Measurements from ENCODE around the gene PRMT2. TPM values are rescaled to one million over a fixed set of nuclear protein-coding genes. Genes with fewer than 3 reads are reported as not detected.

PRMT2 gene
- total and polyA plus RNA-seq, 2 donors, result 83.9 to 98.8 TPM

DNA sequence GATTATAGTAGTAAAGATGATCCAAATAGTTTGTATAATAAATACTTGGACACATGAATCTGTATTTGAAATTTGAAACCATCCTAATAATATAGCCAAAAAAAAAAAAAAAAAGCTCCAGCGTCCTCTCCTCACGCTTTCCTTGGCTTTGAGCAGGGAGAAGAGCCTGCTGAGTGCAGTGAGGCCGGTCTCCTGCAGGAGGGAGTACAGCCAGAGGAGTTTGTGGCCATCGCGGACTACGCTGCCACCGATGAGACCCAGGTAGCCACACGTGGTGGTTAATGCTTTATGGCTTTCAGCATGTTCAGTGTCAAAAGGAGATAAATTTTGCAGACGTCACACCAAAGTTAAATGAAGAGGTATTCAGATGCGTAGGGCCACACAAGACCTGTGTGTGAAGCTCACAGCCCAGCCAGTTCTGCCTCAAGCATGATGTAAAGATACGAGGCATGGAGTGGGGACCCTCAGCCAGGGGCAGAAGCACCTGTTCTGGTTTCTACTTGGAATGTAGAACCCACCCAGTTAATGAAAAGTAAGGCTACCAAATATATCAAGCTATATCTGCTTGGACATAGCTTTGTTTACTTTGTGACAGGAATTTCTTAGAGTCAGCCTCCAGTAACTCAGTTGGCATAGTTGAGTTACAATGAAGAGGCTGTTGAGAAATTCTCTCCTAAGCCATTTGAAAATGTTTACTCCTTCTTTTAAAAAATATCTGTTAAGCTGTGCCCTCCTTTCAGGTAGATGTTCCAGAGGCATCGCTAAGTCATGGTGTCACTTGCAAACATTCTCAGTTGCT lies 8.1 kb downstream of the PRMT2 start:
- WGBS, result 81% methylated on average over 12 of the region's 12 CpGs

DNA sequence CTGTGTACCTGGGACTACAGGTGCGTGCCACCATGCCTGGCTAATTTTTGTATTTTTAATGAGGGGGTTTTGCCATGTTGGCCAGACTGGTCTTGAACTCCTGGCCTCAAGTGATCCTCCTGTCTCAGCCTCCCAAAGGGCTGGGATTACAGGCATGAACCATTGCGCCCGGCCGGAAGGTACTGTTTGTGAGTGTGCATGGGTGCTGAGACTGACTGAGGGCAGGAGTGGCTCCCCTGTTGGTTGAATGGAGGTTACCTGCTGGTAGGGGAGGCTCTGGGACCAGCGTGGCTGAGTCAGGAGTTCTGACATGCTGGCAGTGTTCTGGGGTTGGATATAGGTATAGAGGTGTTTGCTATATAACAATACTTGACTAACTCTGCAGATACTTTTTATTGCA lies 10.4 kb downstream of the PRMT2 start:
- Histone ChIP-seq H3K36me3 (ENCODE audit: control insufficient read depth in 2 of 2, insufficient read depth in 2 of 2, low read length in 1 of 2) (peaks cover 63 to 78% of the 10 kb centered on the region in 2 donors), H3K9me3 (ENCODE audit: control insufficient read depth in 2 of 2, insufficient read depth in 1 of 2, low read length in 1 of 2) (no peaks in the 10 kb centered on the region), H3K27ac (ENCODE audit: low read depth in 1 of 2, low read length in 1 of 2) (no peak overlapping the region), H3K27me3 (ENCODE audit: control insufficient read depth in 2 of 2, insufficient read depth in 1 of 2, low read length in 1 of 2) (no peaks in the 10 kb centered on the region), H3K4me1 (ENCODE audit: control insufficient read depth in 2 of 2, insufficient read depth in 2 of 2, low read length in 2 of 2) (no peaks in the 10 kb centered on the region), H3K4me3 (ENCODE audit: low read length in 2 of 2) (no peak overlapping the region)
- no peak for DNase-seq (ENCODE audit: low read depth in 6 of 9, low spot score in 9 of 9)
- WGBS, result 99% methylated on average over 5 of the region's 5 CpGs

More for the DNA sequence above, 8.1 kb downstream of the PRMT2 start:
- Histone ChIP-seq H3K4me3 (ENCODE audit: low read length in 2 of 2) (no peak overlapping the region), H3K9me3 (ENCODE audit: control insufficient read depth in 2 of 2, insufficient read depth in 1 of 2, low read length in 1 of 2) (no peaks in the 10 kb centered on the region), H3K4me1 (ENCODE audit: control insufficient read depth in 2 of 2, insufficient read depth in 2 of 2, low read length in 2 of 2) (no peaks in the 10 kb centered on the region), H3K27me3 (ENCODE audit: control insufficient read depth in 2 of 2, insufficient read depth in 1 of 2, low read length in 1 of 2) (no peaks in the 10 kb centered on the region), H3K36me3 (ENCODE audit: control insufficient read depth in 2 of 2, insufficient read depth in 2 of 2, low read length in 1 of 2) (peaks cover 48 to 55% of the 10 kb centered on the region in 2 donors), H3K27ac (ENCODE audit: low read depth in 1 of 2, low read length in 1 of 2) (no peak overlapping the region)
- DNase-seq (ENCODE audit: low read depth in 6 of 9, low spot score in 9 of 9), result no peak

DNA sequence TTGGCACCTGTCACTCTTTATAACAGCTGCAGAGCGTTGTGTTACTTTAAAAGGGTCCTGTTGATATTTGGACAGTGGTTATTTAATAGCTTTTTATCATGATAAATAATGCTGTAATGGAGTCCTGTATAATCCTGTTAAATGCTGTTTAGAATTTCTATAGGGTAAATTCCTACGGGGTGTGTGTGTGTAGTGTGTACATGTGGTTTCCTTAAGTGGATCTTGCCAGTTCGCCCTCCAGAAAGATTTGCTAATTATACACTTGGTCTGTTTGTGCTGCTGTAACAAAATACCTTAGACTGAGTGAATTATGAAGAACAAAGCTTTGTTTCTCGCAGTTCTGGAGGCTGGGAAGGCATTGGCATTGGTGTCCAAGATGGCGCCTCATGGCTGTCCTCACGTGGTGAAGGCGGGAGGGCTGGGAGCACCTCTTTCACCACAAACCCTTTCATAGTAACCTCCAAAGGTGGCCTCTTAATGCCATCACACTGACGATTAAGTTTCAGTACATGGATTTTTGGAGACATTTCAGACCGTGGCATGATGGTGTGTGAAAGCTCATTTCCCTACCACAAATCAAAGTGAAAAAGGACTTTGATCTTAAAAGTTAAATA lies 11.2 kb downstream of the PRMT2 start:
- Histone ChIP-seq H3K27me3 (ENCODE audit: control insufficient read depth in 2 of 2, insufficient read depth in 1 of 2, low read length in 1 of 2) (no peaks in the 10 kb centered on the region), H3K36me3 (ENCODE audit: control insufficient read depth in 2 of 2, insufficient read depth in 2 of 2, low read length in 1 of 2) (peaks cover 56 to 76% of the 10 kb centered on the region in 2 donors), H3K9me3 (ENCODE audit: control insufficient read depth in 2 of 2, insufficient read depth in 1 of 2, low read length in 1 of 2) (no peaks in the 10 kb centered on the region), H3K27ac (ENCODE audit: low read depth in 1 of 2, low read length in 1 of 2) (no peak overlapping the region), H3K4me3 (ENCODE audit: low read length in 2 of 2) (no peak overlapping the region), H3K4me1 (ENCODE audit: control insufficient read depth in 2 of 2, insufficient read depth in 2 of 2, low read length in 2 of 2) (no peaks in the 10 kb centered on the region)
- no peak for DNase-seq (ENCODE audit: low read depth in 6 of 9, low spot score in 9 of 9)
- 95% methylated on average over 9 of the region's 9 CpGs for WGBS

DNA sequence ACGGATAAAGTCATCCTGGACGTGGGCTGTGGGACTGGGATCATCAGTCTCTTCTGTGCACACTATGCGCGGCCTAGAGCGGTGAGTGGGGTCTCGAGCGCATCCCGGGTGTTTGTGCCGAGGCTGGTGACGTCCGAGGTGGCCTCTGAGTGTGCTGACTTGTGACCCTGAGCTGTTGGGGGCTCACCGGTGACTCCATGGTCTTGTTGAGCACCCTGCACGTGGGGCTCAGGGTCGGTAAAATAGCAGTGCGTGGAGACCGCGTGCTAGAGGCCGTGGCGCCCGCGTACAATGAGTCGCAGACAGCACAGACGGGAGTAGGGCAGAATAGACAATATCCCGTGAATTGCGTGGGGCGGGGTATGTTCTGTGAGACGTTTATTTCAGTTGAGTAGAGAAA lies 13.1 kb downstream of the PRMT2 start:
- Histone ChIP-seq H3K9me3 (ENCODE audit: control insufficient read depth in 2 of 2, insufficient read depth in 1 of 2, low read length in 1 of 2) (no peaks in the 10 kb centered on the region), H3K4me1 (ENCODE audit: control insufficient read depth in 2 of 2, insufficient read depth in 2 of 2, low read length in 2 of 2) (no peaks in the 10 kb centered on the region), H3K4me3 (ENCODE audit: low read length in 2 of 2) (no peak overlapping the region), H3K27me3 (ENCODE audit: control insufficient read depth in 2 of 2, insufficient read depth in 1 of 2, low read length in 1 of 2) (no peaks in the 10 kb centered on the region), H3K27ac (ENCODE audit: low read depth in 1 of 2, low read length in 1 of 2) (no peak overlapping the region), H3K36me3 (ENCODE audit: control insufficient read depth in 2 of 2, insufficient read depth in 2 of 2, low read length in 1 of 2) (peaks cover 53 to 85% of the 10 kb centered on the region in 2 donors)
- no peak for DNase-seq (ENCODE audit: low read depth in 6 of 9, low spot score in 9 of 9)
- WGBS, result 98% methylated on average over 27 of the region's 27 CpGs

DNA sequence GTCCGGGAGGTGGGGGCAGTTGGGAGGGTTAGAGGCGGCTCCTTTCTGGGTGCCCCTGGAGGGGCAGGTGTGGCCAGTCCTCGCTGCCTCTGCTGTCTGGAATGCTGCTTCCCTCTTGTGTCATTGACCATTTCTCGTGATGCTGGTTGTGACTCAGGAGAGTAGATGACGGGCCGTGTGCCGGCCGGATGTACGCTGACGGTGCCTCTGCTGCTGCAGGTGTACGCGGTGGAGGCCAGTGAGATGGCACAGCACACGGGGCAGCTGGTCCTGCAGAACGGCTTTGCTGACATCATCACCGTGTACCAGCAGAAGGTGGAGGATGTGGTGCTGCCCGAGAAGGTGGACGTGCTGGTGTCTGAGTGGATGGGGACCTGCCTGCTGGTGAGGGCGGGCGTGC lies 13.9 kb downstream of the PRMT2 start:
- H3K36me3 ChIP-seq (ENCODE audit: control insufficient read depth in 2 of 2, insufficient read depth in 2 of 2, low read length in 1 of 2), result peaks cover 49 to 83% of the 10 kb centered on the region in 2 donors
- WGBS, result 99% methylated on average over 19 of the region's 19 CpGs
- H3K9me3 ChIP-seq (ENCODE audit: control insufficient read depth in 2 of 2, insufficient read depth in 1 of 2, low read length in 1 of 2), result no peaks in the 10 kb centered on the region
- H3K4me3 ChIP-seq (ENCODE audit: low read length in 2 of 2), result no peak overlapping the region
- no peaks in the 10 kb centered on the region for H3K27me3 ChIP-seq (ENCODE audit: control insufficient read depth in 2 of 2, insufficient read depth in 1 of 2, low read length in 1 of 2)
- H3K4me1 ChIP-seq (ENCODE audit: control insufficient read depth in 2 of 2, insufficient read depth in 2 of 2, low read length in 2 of 2), result no peaks in the 10 kb centered on the region
- no peak overlapping the region for H3K27ac ChIP-seq (ENCODE audit: low read depth in 1 of 2, low read length in 1 of 2)
- DNase-seq (ENCODE audit: low read depth in 6 of 9, low spot score in 9 of 9), result no peak

DNA sequence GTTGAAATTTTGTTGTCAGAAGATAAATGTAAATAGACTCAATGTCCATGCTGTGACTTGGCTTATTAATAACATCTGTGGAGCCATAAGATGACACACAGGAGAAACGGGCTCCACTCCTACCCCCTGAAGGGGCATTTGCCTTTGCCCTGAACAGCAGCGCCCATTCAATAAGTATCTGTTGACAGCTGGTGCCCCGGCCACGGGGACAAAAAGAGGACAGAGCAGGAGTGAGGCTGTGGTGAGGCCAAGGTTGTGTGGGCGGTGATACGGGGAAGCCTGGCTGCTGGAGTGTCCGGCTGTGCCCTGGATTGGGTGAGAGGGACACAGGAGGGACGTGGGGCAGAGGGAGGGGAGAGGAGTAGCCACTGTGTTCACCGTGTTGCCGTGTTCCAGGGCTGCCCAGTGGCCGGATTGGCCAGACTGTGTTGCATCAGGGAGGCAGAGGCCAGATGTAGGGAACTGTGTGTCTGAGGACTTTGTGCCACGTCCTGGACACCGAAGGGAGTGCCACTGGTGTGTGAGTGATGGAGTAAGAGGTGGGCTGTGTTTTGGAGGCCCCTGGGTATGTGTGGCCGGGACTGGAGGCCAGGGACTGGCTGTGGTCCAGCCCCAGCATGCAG lies 15.1 kb downstream of the PRMT2 start:
- no peaks in the 10 kb centered on the region for H3K4me1 ChIP-seq (ENCODE audit: control insufficient read depth in 2 of 2, insufficient read depth in 2 of 2, low read length in 2 of 2)
- no peak overlapping the region for H3K27ac ChIP-seq (ENCODE audit: low read depth in 1 of 2, low read length in 1 of 2)
- no peak for DNase-seq (ENCODE audit: low read depth in 6 of 9, low spot score in 9 of 9)
- H3K4me3 ChIP-seq (ENCODE audit: low read length in 2 of 2), result no peak overlapping the region
- no peaks in the 10 kb centered on the region for H3K27me3 ChIP-seq (ENCODE audit: control insufficient read depth in 2 of 2, insufficient read depth in 1 of 2, low read length in 1 of 2)
- WGBS, result 97% methylated on average over 14 of the region's 14 CpGs
- no peaks in the 10 kb centered on the region for H3K9me3 ChIP-seq (ENCODE audit: control insufficient read depth in 2 of 2, insufficient read depth in 1 of 2, low read length in 1 of 2)
- H3K36me3 ChIP-seq (ENCODE audit: control insufficient read depth in 2 of 2, insufficient read depth in 2 of 2, low read length in 1 of 2), result peaks cover 41 to 78% of the 10 kb centered on the region in 2 donors

DNA sequence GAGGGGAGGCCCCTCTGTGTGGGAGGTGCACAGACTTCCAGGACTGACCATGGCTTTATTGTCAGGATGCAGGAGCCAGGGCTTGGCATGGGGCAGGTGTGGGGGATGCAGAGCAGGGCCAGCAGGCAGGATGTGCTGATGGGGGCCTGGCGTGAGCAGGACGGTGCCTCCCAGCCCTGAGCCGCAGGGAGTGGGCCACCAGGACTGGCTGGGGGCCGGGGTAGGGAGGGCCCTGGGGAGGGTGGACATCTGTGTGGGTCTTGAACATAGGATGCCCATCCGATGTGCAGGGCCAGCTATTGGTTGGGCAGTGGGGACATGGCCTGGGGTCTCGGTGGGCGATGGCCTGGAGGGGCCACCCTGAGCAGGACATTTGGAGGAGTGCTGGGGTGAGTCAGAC lies 15.6 kb downstream of the PRMT2 start:
- Histone ChIP-seq H3K27me3 (ENCODE audit: control insufficient read depth in 2 of 2, insufficient read depth in 1 of 2, low read length in 1 of 2) (no peaks in the 10 kb centered on the region), H3K9me3 (ENCODE audit: control insufficient read depth in 2 of 2, insufficient read depth in 1 of 2, low read length in 1 of 2) (peaks cover 0 to 1% of the 10 kb centered on the region in 2 donors), H3K4me3 (ENCODE audit: low read length in 2 of 2) (no peak overlapping the region), H3K27ac (ENCODE audit: low read depth in 1 of 2, low read length in 1 of 2) (no peak overlapping the region), H3K36me3 (ENCODE audit: control insufficient read depth in 2 of 2, insufficient read depth in 2 of 2, low read length in 1 of 2) (peaks cover 37 to 75% of the 10 kb centered on the region in 2 donors), H3K4me1 (ENCODE audit: control insufficient read depth in 2 of 2, insufficient read depth in 2 of 2, low read length in 2 of 2) (no peaks in the 10 kb centered on the region)
- WGBS, result 98% methylated on average over 7 of the region's 7 CpGs
- DNase-seq (ENCODE audit: low read depth in 6 of 9, low spot score in 9 of 9), result no peak

DNA sequence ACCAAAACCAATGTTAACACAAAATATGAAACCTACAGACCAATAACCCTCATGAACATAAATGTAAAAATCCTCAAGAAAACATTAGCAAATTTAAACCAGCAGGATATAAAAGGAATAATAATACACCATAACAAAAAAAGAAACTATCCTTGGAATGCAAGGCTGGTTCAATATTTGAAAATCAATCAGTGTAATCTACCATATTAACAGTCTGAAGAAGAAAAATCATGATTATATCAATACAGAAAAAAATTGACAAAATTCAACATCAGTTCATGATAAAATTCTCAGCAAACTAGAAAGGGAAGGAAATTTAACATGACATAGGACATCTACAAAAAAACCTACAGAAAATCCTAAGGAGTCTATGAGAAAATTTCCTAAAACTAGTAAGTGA lies 19.8 kb downstream of the PRMT2 start:
- Histone ChIP-seq H3K4me1 (ENCODE audit: control insufficient read depth in 2 of 2, insufficient read depth in 2 of 2, low read length in 2 of 2) (no peaks in the 10 kb centered on the region), H3K36me3 (ENCODE audit: control insufficient read depth in 2 of 2, insufficient read depth in 2 of 2, low read length in 1 of 2) (peaks cover 18 to 43% of the 10 kb centered on the region in 2 donors), H3K9me3 (ENCODE audit: control insufficient read depth in 2 of 2, insufficient read depth in 1 of 2, low read length in 1 of 2) (peaks cover 0 to 1% of the 10 kb centered on the region in 2 donors), H3K27ac (ENCODE audit: low read depth in 1 of 2, low read length in 1 of 2) (no peak overlapping the region), H3K4me3 (ENCODE audit: low read length in 2 of 2) (no peak overlapping the region), H3K27me3 (ENCODE audit: control insufficient read depth in 2 of 2, insufficient read depth in 1 of 2, low read length in 1 of 2) (no peaks in the 10 kb centered on the region)
- DNase-seq (ENCODE audit: low read depth in 6 of 9, low spot score in 9 of 9), result no peak

DNA sequence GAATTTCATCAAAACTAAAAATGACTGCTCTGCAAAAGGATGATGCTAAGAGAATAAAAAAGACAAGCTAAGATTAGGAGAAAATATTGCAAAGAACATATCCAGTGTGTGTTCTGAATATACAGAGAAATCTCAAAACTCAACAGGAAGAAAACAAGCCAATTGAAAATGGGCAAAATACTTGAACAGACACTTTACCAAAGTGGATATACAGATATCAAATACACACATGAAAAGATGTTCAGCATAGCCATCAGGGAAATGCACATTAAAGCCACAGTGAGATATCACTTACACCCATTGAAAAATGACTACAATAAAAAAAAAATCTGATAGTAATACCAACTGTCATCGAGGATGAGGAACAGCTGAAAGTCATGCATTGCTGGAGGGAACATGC lies 21.3 kb downstream of the PRMT2 start:
- DNase-seq (ENCODE audit: low read depth in 6 of 9, low spot score in 9 of 9), result no peak
- H3K4me1 ChIP-seq (ENCODE audit: control insufficient read depth in 2 of 2, insufficient read depth in 2 of 2, low read length in 2 of 2), result no peaks in the 10 kb centered on the region
- 97% methylated on average over 1 of the region's 1 CpG for WGBS
- no peak overlapping the region for H3K4me3 ChIP-seq (ENCODE audit: low read length in 2 of 2)
- H3K9me3 ChIP-seq (ENCODE audit: control insufficient read depth in 2 of 2, insufficient read depth in 1 of 2, low read length in 1 of 2), result peaks cover 0 to 1% of the 10 kb centered on the region in 2 donors
- no peak overlapping the region for H3K27ac ChIP-seq (ENCODE audit: low read depth in 1 of 2, low read length in 1 of 2)
- no peaks in the 10 kb centered on the region for H3K27me3 ChIP-seq (ENCODE audit: control insufficient read depth in 2 of 2, insufficient read depth in 1 of 2, low read length in 1 of 2)
- peaks cover 12 to 32% of the 10 kb centered on the region in 2 donors for H3K36me3 ChIP-seq (ENCODE audit: control insufficient read depth in 2 of 2, insufficient read depth in 2 of 2, low read length in 1 of 2)

Measured in thymus (tissue), 11 donors.